DMS53 treated with DMSO at 0.1 percent for 48 hours (cell line): ENCODE results near the gene MEMO1.
"Not testable (repeated sequence)": the region's sequence is repeated elsewhere in the genome, so short reads cannot be mapped to it uniquely, and the experiment has no call there.

Experiments
- DNase-seq: peaks from one replicate; lab custom pipeline; 2025; ENCODE audit not compliant: unreplicated experiment; lab: John Stamatoyannopoulos, UW

The MEMO1 gene

GRCh38 chr2:31919499-31919898 lies 91.3 kb downstream of the MEMO1 start:
- DNase-seq: no peak

- DNase-seq: no peak
These were observed 101.1 kb downstream of the MEMO1 start for GRCh38 chr2:31909661-31910060.

GRCh38 chr2:31907491-31907890 lies 103.3 kb downstream of the MEMO1 start:
- not testable (repeated sequence) for DNase-seq

DNA sequence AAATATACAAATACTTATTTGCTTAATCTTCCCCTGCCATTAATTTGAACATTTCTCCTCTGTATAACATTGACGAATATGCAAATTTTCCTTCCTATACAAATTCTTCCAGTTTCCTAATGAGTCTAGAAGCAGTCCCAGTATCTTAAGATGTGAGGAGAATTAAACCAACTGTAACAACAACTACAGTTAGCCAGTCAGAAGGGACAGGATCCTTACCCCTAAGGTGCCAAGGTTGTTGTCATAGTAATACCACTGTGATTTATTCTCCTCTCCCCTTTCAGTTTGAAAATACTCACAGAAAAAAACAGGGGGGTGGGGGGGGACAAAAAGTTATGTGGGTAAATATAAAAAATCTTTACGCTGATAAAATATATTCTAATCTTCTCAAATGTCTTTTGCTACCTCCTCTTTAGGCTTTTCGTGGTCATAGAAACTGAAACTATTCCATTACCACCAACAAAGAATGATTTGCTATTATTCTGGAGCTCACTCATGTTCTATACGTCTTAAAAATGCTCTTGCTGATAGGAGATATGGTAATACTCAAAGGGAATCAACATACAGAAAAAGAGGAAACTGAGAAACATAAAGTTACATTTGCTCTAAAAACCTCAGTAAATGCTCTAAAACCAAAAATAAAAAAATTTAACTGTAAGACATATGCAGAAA lies 107.6 kb downstream of the MEMO1 start:
- no peak for DNase-seq

DNA sequence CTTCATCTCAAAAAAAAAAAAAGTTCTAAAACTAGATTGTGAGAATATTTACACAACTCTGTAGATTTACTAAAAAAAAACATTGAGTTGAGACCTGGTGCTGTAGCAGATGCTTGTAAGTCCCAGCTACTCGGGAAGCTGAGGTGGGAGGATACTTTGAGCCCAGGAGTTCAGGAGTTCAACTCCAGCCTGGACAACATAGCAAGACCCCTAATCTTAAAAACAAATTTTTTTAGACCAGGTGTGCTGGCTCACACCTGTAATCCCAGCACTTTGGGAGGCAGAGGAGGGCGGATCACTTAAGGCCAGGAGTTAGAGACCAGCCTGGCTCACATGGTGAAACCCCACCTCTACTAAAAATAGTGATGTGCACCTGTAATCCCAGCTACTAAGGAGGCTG lies 108.9 kb downstream of the MEMO1 start:
- DNase-seq: no peak

GRCh38 chr2:31900156-31900555 lies 110.7 kb downstream of the MEMO1 start:
- DNase-seq: not testable (repeated sequence)

GRCh38 chr2:31898346-31898745 lies 112.5 kb downstream of the MEMO1 start:
- DNase-seq: not testable (repeated sequence)

- not testable (repeated sequence) for DNase-seq
These were observed 113.5 kb downstream of the MEMO1 start for GRCh38 chr2:31897340-31897739.

DNA sequence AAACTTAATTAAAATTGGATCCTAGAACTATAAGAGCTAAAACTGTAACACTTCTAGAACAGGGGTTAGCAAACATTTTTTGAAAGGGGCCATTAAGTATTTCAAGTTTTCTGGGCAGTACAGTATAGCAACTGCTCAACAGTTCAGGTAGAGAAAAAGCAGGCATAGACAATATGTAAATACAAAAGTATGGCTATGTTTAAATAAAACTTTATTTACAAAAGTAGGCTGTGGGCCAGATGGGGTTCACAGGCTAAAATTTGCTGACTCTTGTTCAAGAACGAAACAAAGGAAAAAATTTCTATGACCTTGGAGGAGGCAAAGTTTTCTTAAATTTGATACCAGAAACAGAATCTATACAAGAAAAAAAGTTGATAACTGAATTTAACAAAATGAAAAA lies 114.5 kb downstream of the MEMO1 start:
- no peak for DNase-seq

GRCh38 chr2:31894656-31895055 lies 116.2 kb downstream of the MEMO1 start:
- no peak for DNase-seq

DNA sequence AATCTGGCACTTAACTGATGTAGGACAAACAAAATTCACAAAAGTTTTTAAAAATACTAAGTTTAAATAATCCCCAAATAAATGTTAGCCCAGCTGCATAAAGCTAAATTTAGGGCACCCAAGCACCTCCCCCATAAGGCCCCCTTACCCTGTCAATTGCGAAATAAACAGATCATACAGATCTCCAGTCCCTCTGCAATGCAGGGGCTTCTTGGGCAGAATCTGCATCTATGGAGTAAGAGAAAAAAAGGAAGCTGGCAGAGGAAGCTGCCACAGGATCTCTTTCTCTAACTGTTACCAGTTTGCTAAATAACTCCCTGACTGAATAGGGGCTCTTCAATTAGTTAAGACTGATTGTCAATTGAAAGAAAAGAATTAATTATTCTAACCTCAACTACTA lies 117.7 kb downstream of the MEMO1 start:
- no peak for DNase-seq

GRCh38 chr2:31889044-31889443 lies 121.8 kb downstream of the MEMO1 start:
- DNase-seq: no peak

GRCh38 chr2:31888550-31888949 lies 122.3 kb downstream of the MEMO1 start:
- DNase-seq: no peak

- DNase-seq: no peak
These were observed 124.1 kb downstream of the MEMO1 start for GRCh38 chr2:31886700-31887099.

- DNase-seq: no peak
These were observed 133.8 kb downstream of the MEMO1 start for GRCh38 chr2:31877008-31877407.

DNA sequence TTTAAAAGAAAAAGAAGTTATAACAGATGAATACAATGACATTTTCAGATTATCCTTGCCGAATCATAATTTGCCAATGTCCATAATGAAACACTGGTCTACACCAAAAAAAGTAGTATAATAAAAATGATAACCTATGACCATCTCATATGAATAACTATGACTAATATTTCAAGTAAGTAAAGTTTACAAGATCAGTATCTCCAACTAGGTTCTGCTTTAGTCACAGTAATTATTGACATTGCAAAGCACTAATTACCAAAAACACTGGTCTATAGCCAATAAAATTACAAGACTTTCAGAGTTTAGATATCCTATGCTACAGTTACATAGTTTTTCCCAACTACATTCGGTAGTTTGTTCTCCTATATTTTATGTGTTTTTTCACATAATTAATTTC lies 136.7 kb downstream of the MEMO1 start:
- DNase-seq: no peak

DNA sequence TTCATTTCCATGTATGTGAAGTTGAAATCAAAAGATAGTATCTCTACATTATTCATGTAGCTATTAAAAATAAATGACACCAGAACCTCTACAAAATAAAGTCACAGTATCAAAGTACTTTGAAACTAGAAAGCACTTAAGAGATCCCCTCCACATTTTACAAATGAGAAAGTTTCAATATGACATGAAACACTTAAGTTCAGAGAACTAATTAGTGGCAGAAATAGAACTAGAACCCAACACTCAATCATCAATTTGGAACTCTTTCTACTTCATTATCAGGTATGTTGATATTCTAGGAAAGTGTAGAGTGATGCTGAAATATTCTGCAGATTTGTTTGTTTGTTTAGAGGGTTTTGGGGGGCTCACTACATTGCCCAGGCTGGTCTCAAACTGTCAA lies 145.6 kb downstream of the MEMO1 start:
- no peak for DNase-seq

DNA sequence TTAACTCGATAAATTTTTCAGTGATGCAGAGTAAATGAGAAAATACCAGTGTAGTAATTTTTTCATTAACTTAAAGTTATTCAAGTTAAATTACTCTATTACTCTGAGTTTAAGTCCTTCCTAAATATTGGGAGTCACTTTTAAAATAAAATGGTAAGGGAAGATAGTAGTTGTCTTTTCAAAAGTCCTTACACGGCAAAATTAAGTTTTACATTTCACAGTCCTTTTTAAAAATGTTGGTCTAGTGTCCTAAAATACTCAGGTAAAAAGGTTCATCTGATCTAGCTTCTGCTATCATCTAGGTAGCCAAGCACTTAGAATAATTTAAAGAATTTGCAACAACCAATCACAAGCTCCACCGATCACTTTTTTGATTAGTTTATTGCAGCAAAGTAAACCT lies 146.9 kb downstream of the MEMO1 start:
- no peak for DNase-seq

- not testable (repeated sequence) for DNase-seq
These were observed 147.7 kb downstream of the MEMO1 start for GRCh38 chr2:31863015-31863656.

- no peak for DNase-seq
These were observed 150.8 kb downstream of the MEMO1 start for GRCh38 chr2:31859959-31860358.

- no peak for DNase-seq
These were observed 157.3 kb downstream of the MEMO1 start for GRCh38 chr2:31853521-31853920.

DNA sequence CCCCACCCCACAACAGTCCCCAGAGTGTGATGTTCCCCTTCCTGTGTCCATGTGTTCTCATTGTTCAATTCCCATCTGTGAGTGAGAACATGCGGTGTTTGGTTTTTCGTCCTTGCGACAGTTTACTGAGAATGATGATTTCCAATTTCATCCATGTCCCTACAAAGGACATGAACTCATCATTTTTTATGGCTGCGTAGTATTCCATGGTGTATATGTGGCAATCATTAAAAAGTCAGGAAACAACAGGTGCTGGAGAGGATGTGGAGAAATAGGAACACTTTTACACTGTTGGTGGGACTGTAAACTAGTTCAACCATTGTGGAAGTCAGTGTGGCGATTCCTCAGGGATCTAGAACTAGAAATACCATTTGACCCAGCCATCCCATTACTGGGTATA lies 168.7 kb downstream of the MEMO1 start:
- DNase-seq: not testable (repeated sequence)

DNA sequence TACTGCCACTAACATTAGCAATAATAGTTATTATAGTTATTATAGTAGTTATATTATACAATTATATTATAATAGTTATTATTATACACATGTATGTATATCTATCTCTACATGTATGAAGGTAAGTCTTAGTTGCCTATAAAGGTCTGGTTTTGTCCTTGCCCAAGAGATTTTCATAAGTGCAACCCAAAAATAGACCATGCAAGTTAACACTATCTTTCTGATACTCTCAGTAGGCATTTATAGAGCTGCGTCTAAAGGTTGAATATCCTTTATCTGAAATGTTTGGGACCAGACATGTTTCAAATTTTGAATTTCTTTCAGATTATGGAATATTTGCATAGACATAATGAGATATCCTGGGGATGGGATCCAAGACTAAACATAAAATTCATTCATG lies 175.4 kb downstream of the MEMO1 start:
- DNase-seq: no peak
